A204.1 (cell line): Measurements from ENCODE around the gene ARL8A.
"Not testable (repeated sequence)": the region's sequence is repeated elsewhere in the genome, so short reads cannot be mapped to it uniquely, and the experiment has no call there.

Experiments
- FAIRE-seq: peaks from 2 replicates; lab custom pipeline; 2012; peaks lifted over from hg19 to GRCh38; lab: Jason Lieb, UNC

The ARL8A gene

GRCh38 chr1:202144402-202145067, at the start of gene ARL8A:
ARL8A (minus strand) TSS chr1:202144737; CDS start chr1:202144572, 165 bp downstream.
- no peak for FAIRE-seq

GRCh38 chr1:202194328-202194648, 49.8 kb upstream of the ARL8A start:
- FAIRE-seq = no peak

- no peak for FAIRE-seq
Observed at GRCh38 chr1:202193614-202194327, 49.2 kb upstream of the ARL8A start, which contains the start of gene LGR6. LGR6 (plus strand) TSS chr1:202193799; CDS start chr1:202193990, 191 bp downstream.

- FAIRE-seq = no peak
Observed at GRCh38 chr1:202192770-202193613, 48.5 kb upstream of the ARL8A start.

GRCh38 chr1:202191391-202191790, 46.9 kb upstream of the ARL8A start:
- FAIRE-seq = not testable (repeated sequence)

GRCh38 chr1:202189918-202190715, 45.6 kb upstream of the ARL8A start:
- no peak for FAIRE-seq

- no peak for FAIRE-seq
Observed at GRCh38 chr1:202189001-202189790, 44.7 kb upstream of the ARL8A start.

GRCh38 chr1:202187697-202188407, 43.3 kb upstream of the ARL8A start:
- no peak for FAIRE-seq

- FAIRE-seq = no peak
Observed at GRCh38 chr1:202187041-202187671, 42.6 kb upstream of the ARL8A start.

- FAIRE-seq = no peak
Observed at GRCh38 chr1:202186327-202186726, 41.8 kb upstream of the ARL8A start.

- FAIRE-seq = no peak
Observed at GRCh38 chr1:202184750-202185460, 40.4 kb upstream of the ARL8A start.

GRCh38 chr1:202182040-202182877, 37.7 kb upstream of the ARL8A start:
- FAIRE-seq = no peak

- FAIRE-seq = no peak
Observed at GRCh38 chr1:202181586-202181985, 37.0 kb upstream of the ARL8A start.

- not testable (repeated sequence) for FAIRE-seq
Observed at GRCh38 chr1:202180751-202181139, 36.2 kb upstream of the ARL8A start.

GRCh38 chr1:202179828-202180750, 35.6 kb upstream of the ARL8A start:
- FAIRE-seq = no peak

GRCh38 chr1:202176949-202177927, 32.7 kb upstream of the ARL8A start:
- no peak for FAIRE-seq
